GM10847 (cell line): ENCODE results near the gene HNRNPUL2.

ENCODE experiments used
- POLR2A ChIP-seq: IDR thresholded peaks from 2 replicates; pipeline ENCODE4 v1.6.1; 2011; ENCODE audit not compliant: insufficient read length; ENCODE audit errors: extremely low read depth

HNRNPUL2 gene

GRCh38 chr11:62732830-62733229 is 5.6 kb upstream of the HNRNPUL2 start:
- TF ChIP-seq POLR2A, result no peak

- TF ChIP-seq POLR2A, result peak; percentile 16
Measured at GRCh38 chr11:62728171-62728988, 1.1 kb upstream of the HNRNPUL2 start, which contains the start of gene TTC9C. TSS of gene TTC9C (plus strand) at chr11:62728486. CDS start at chr11:62728849, 363 bp downstream.

- no peak for TF ChIP-seq POLR2A
Measured at GRCh38 chr11:62727872-62728170, 564 bp upstream of the HNRNPUL2 start.

GRCh38 chr11:62726915-62727164 is 417 bp downstream of the HNRNPUL2 start:
- TF ChIP-seq POLR2A, result no peak

DNA sequence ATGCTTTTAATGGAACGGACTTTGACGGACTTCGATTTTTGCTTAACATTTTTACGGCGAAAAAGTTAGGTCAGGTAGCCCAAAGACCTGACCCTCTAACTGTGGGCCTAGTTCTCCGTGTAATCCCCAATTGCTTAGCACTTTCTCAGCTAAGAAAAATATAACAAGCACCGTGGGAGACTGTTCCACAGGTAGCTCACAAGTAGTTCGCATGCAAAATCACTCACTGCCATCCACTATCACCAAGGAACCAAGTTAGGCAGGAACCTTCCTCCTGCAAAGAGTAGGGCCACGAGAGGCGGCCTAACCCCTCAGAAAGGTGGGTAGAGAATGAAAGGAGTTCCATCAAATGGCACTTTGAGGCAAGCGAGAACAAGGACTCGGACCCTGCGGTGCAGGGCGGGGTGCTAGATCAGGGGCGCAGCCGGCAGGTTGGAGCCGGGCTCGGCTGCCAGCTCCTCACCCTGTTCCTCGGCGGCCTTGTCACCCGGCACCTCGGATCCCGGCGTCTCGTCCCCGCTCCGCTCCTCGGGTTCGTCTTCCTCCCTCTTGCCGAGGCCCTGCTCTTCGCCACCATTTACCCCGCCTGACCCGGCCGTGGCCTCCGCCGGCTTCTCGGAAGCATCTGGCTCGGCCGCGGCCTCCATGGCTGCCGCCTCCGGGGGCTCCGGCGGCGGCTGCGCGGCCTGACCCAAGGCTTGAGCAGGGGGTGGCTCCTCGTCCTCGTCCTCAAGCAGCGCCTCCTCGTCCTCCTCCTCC is 922 bp downstream of the HNRNPUL2 start:
- no peak for TF ChIP-seq POLR2A

- no peak for TF ChIP-seq POLR2A
Measured at GRCh38 chr11:62725646-62726045, 1.6 kb downstream of the HNRNPUL2 start.

GRCh38 chr11:62724171-62724570 is 3.1 kb downstream of the HNRNPUL2 start:
- TF ChIP-seq POLR2A, result no peak

GRCh38 chr11:62721994-62722393 is 5.3 kb downstream of the HNRNPUL2 start:
- TF ChIP-seq POLR2A, result no peak

DNA sequence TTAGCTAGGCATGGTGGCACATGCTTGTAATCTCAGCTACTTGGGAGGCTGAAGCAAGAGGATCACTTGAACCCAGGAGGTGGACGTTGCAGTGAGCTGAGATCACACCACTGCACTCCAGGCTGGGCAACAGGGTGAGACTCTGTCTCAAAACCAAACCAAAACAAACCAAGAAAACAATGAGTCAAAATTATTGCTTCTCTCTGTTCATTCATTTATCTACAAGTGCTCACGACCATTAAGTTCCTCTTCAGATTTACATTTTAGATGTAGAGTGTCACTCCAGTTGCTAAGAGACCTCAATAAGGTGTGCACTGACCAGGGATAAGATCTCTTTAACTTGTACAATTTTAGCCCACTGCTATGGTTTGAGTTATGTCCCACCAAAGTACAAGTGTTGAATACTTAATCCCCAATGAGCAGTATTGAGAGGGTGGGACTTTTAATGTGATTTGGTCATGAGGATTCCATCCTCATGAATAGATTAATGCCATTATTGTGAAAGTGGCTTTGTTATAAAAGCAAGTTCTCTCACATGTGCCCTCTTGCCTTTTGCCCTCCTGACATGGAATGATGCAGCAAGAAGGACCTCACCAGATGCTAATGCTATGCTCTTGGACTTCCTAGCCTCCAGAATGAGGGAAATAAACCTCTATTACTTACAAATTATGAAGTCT is 7.8 kb downstream of the HNRNPUL2 start:
- TF ChIP-seq POLR2A, result no peak

DNA sequence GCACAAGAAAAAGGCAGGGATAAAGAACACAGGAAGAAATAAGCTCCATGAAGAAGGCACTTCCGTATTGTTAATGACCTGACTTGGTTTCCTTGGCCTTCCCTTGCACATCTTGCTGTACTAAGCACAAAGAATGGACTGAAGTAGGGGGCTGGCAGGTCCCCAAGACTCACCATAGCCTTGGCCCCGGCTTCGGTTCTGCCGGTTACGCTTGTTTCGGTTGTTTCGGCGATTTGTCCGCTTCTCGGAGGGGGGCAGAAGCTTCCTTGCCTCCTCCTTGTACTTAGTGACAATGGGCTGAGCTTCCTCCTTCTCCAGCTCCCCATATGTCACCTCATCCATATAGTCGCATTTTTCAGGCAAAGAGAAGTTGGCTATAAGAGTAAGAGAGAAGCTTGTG is 10.4 kb downstream of the HNRNPUL2 start:
- no peak for TF ChIP-seq POLR2A

- TF ChIP-seq POLR2A, result no peak
Measured at GRCh38 chr11:62716206-62716605, 11.1 kb downstream of the HNRNPUL2 start.

GRCh38 chr11:62715150-62716130 is 11.8 kb downstream of the HNRNPUL2 start:
- no peak for TF ChIP-seq POLR2A

GRCh38 chr11:62713343-62713742 is 13.9 kb downstream of the HNRNPUL2 start:
- no peak for TF ChIP-seq POLR2A

DNA sequence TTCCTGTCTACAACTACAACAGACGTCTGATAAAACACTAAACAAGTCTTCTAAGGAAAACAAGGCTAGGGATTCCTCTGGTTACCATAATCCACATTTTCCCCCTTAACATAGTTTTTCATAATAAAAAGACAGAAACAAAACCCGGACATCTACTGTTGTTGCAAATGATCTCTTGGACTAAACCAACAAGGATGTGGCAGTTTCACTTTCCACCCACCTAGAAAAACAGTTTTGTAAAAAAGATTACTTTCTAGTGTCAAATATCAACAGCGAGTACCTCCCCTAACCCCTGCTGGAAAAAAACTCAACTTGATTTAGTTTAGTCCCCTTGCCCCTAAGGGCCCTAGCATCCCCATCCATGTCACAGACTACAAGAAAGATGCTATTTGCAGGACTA is 14.4 kb downstream of the HNRNPUL2 start:
- no peak for TF ChIP-seq POLR2A

DNA sequence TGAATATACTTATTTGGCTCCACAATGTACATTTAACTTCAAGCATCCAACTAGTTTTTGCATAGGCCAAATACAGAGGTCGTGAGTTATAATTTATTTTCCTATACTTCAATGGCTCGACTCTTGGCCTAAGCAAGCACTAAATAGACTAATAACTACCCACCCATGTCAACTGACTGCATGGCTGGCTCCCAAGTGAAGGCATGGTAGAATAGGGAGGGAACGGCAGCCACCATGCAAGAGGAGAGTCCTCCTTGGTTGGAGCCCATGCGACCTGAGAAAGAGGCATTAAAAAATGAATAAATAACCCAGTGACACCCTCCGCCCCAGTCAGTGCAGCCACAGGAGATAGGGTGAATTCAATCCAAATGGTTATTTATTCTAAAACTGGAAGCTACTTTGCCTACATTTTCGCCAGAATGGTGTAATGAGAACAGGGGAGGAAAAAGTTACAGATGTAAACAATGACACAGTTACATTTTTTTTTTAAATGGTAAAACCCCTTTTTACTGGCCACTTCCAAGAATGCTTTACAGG is 14.9 kb downstream of the HNRNPUL2 start:
- no peak for TF ChIP-seq POLR2A

DNA sequence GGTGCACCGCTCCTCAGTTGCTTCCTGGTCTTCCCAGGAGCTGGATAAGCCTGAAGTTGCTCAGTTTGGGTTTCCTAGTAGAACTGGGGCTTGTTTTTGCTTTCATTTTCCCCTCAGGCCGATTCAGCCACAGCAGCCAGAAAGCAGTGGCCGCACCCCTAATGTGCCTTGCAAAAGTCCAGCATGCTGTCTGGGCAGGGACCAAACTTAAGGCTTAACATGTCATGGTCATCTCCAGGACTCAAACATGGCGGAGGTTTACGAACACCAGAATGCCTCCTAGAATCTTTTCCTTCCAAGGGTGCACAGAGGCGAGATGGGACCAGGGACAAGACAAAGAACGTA is 17.3 kb downstream of the HNRNPUL2 start:
- no peak for TF ChIP-seq POLR2A
